Calu3 (cell line): ENCODE results near the gene PSAP. TPM values are rescaled to one million over a fixed set of nuclear protein-coding genes. Genes with fewer than 3 reads are reported as not detected.

Experiments used
- BruUV-seq: library from RNA; stranded (reverse); fragments of 400-500 nt; replicated peaks from 2 replicates; lab custom pipeline; 2021; lab: Mats Ljungman, UMichigan
- CTCF ChIA-PET: fragments of 300-600 bp; sonication (Branson Sonifier 250); formaldehyde crosslinking; loops from one replicate; lab custom pipeline; 2022; ENCODE audit warnings: antibody characterized with exemption; lab: Charles Lee
- DNase-seq: peaks from one replicate; pipeline ENCODE4 v3.0.0; 2022
- H3K27ac Mint-ChIP-seq: one replicate; pipeline ENCODE4 v1.8.0; 2022; ENCODE audit warnings: mixed read lengths; ENCODE audit not compliant: unreplicated experiment
- H3K27me3 Mint-ChIP-seq: one replicate; pipeline ENCODE4 v1.8.0; 2022; ENCODE audit warnings: mixed read lengths; ENCODE audit not compliant: unreplicated experiment
- H3K36me3 Mint-ChIP-seq: one replicate; pipeline ENCODE4 v1.8.0; 2022; ENCODE audit warnings: mild to moderate bottlenecking, moderate library complexity, mixed read lengths; ENCODE audit not compliant: insufficient read depth, unreplicated experiment
- H3K4me1 Mint-ChIP-seq: one replicate; pipeline ENCODE4 v1.8.0; 2022; ENCODE audit warnings: mild to moderate bottlenecking, low read depth, mixed read lengths; ENCODE audit not compliant: unreplicated experiment
- H3K4me3 Mint-ChIP-seq: one replicate; pipeline ENCODE4 v1.8.0; 2022; ENCODE audit warnings: mild to moderate bottlenecking, low read depth, moderate library complexity, mixed read lengths; ENCODE audit not compliant: unreplicated experiment
- H3K9me3 Mint-ChIP-seq: one replicate; pipeline ENCODE4 v1.8.0; 2022; ENCODE audit warnings: low read depth, mixed read lengths; ENCODE audit not compliant: unreplicated experiment
- CTCF ChIP-seq: fragments of 200-600 bp; IDR thresholded peaks from one replicate; pipeline ENCODE4 v1.8.0; 2022; ENCODE audit warnings: antibody characterized with exemption; ENCODE audit not compliant: unreplicated experiment
- intact Hi-C: fragments of 100-400 bp; cut with micrococcal nuclease; formaldehyde crosslinking; loops from one replicate; pipeline ENCODE4 v1.10.0; 2022; ENCODE audit not compliant: unreplicated experiment
- total RNA-seq: library from RNA; stranded (reverse); gene quantifications from 2 replicates; pipeline ENCODE4 v1.2.3, GENCODE V29; 2022

PSAP gene
- total RNA-seq, 1 experiment from 2014 or later, result 840 TPM

- Mint-ChIP-seq H3K9me3 (no peaks in the 10 kb centered on the region), H3K27me3 (peaks cover 5% of the 10 kb centered on the region), H3K36me3 (peaks cover 25% of the 10 kb centered on the region), H3K4me1 (peaks cover 38% of the 10 kb centered on the region), H3K4me3 (no peak overlapping the region), H3K27ac (no peak overlapping the region)
- TF ChIP-seq CTCF, result no peak
- no peak for DNase-seq
- no TSS peak for BruUV-seq
- intact Hi-C loops, result no loop called here
- CTCF ChIA-PET, result interaction anchor here (0.9 to 2.6 kb wide), 2 partner anchors 67 to 114 kb away, joined by 3 to 18 read pairs; no protein-coding TSS in a partner anchor
Measured at GRCh38 chr10:71774916-71775702, 75.9 kb downstream of the PSAP start.

GRCh38 chr10:71773221-71773971, 77.7 kb downstream of the PSAP start, which contains the start of gene VSIR:
Gene VSIR (minus strand): TSS chr10:71773520. CDS start chr10:71773439, 81 bp downstream.
- H3K4me3 Mint-ChIP-seq, result peak within 1 kb of the TSS; percentile 87
- TF ChIP-seq CTCF, result peak; percentile 96
- H3K36me3 Mint-ChIP-seq, result peaks cover 25% of the 10 kb centered on the region
- no TSS peak for BruUV-seq
- no peaks in the 10 kb centered on the region for H3K9me3 Mint-ChIP-seq
- no peaks in the 10 kb centered on the region for H3K27me3 Mint-ChIP-seq
- peaks cover 38% of the 10 kb centered on the region for H3K4me1 Mint-ChIP-seq
- peak; percentile 96 for DNase-seq
- H3K27ac Mint-ChIP-seq, result peak within 1 kb of the TSS; percentile 43
- CTCF ChIA-PET, result interaction anchor here (0.5 to 2.6 kb wide), 14 partner anchors 9 to 1298 kb away, joined by 3 to 19 read pairs (median 4); no protein-coding TSS in a partner anchor
- intact Hi-C loops, result no loop called here

- no peak for DNase-seq
- no peak for TF ChIP-seq CTCF
- intact Hi-C loops, result no loop called here
- Mint-ChIP-seq H3K9me3 (no peaks in the 10 kb centered on the region), H3K27ac (peak overlapping the region; percentile 43), H3K27me3 (no peaks in the 10 kb centered on the region), H3K4me1 (peaks cover 39% of the 10 kb centered on the region), H3K4me3 (peak overlapping the region; percentile 87), H3K36me3 (peaks cover 26% of the 10 kb centered on the region)
- TSS peak; percentile 18 for BruUV-seq
- CTCF ChIA-PET, result interaction anchor here (0.6 to 2.6 kb wide), 12 partner anchors 8 to 358 kb away, joined by 3 to 19 read pairs (median 4); no protein-coding TSS in a partner anchor
Measured at GRCh38 chr10:71772832-71773220, 78.2 kb downstream of the PSAP start.

GRCh38 chr10:71771821-71772617, 79.0 kb downstream of the PSAP start:
- Mint-ChIP-seq H3K9me3 (no peaks in the 10 kb centered on the region), H3K27ac (no peak overlapping the region), H3K27me3 (no peaks in the 10 kb centered on the region), H3K4me3 (peak overlapping the region; percentile 87), H3K4me1 (peaks cover 47% of the 10 kb centered on the region), H3K36me3 (peaks cover 34% of the 10 kb centered on the region)
- intact Hi-C loops, result no loop called here
- no peak for TF ChIP-seq CTCF
- no TSS peak for BruUV-seq
- DNase-seq, result peak; percentile 60
- CTCF ChIA-PET, result interaction anchor here (0.5 to 2.6 kb wide), 5 partner anchors 43 to 357 kb away, joined by 4 to 19 read pairs (median 6); no protein-coding TSS in a partner anchor
